ENCODE data around the gene PTPRR.

DNA sequence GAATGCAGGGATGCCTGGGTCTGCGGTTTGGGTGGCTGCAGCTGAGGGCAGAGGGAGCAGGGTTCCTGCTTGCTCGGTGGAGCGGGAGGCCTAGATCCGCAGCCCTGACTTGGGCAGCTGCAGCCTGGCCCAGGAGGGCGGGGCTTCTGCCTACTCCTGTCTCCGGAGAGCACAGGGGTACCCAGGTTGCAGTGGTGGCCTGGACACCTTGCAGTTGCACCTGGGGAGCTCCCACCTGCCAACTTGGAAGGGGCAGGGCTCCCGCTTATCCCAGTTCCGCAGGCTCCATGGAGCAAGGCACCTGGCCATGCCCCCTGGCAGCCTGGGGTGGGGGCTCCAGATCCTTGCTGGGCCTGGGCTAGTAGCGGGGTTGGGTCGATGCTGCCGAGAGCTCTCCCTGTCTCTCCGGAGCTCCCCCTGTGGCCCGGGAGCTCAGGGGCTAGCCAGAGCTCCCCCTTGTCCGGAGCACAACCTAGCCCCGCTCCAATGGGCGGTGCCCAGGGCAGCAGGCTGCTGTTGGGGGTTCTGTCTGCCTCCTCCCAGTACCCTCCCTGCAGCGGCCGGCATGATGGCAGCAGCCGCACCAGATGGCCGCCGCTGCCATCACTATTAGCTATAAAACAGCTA is 136.4 kb downstream of the PTPRR start:
- TF ChIP-seq NFIC (IDR thresholded peaks at IDR 0.05) (no peak), FOXM1 (IDR thresholded peaks at IDR 0.05; ENCODE audit: borderline replicate concordance, low read depth) (no peak), CREB1 (IDR thresholded peaks at IDR 0.05; ENCODE audit: low read depth) (no peak), EP300 (IDR thresholded peaks at IDR 0.05; ENCODE audit: borderline replicate concordance) (no peak), ZBTB7A (IDR thresholded peaks at IDR 0.05; ENCODE audit: low read depth) (no peak), TEAD4 (IDR thresholded peaks at IDR 0.05) (no peak), CEBPB (IDR thresholded peaks at IDR 0.05) (no peak), RAD21 (IDR thresholded peaks at IDR 0.05; ENCODE audit: low read depth) (no peak), EGR1 (IDR thresholded peaks at IDR 0.05) (no peak), TCF12 (IDR thresholded peaks at IDR 0.05; ENCODE audit: low read depth) (no peak), TAF1 (IDR thresholded peaks at IDR 0.05; ENCODE audit: low read depth) (no peak)
- TF ChIP-seq, protein P1, sequence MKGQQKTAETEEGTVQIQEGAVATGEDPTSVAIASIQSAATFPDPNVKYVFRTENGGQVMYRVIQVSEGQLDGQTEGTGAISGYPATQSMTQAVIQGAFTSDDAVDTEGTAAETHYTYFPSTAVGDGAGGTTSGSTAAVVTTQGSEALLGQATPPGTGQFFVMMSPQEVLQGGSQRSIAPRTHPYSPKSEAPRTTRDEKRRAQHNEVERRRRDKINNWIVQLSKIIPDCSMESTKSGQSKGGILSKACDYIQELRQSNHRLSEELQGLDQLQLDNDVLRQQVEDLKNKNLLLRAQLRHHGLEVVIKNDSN (IDR thresholded peaks at IDR 0.05): no peak
- TF ChIP-seq, protein P2, sequence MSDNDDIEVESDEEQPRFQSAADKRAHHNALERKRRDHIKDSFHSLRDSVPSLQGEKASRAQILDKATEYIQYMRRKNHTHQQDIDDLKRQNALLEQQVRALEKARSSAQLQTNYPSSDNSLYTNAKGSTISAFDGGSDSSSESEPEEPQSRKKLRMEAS (IDR thresholded peaks at IDR 0.05): no peak
- TF ChIP-seq, protein P3, sequence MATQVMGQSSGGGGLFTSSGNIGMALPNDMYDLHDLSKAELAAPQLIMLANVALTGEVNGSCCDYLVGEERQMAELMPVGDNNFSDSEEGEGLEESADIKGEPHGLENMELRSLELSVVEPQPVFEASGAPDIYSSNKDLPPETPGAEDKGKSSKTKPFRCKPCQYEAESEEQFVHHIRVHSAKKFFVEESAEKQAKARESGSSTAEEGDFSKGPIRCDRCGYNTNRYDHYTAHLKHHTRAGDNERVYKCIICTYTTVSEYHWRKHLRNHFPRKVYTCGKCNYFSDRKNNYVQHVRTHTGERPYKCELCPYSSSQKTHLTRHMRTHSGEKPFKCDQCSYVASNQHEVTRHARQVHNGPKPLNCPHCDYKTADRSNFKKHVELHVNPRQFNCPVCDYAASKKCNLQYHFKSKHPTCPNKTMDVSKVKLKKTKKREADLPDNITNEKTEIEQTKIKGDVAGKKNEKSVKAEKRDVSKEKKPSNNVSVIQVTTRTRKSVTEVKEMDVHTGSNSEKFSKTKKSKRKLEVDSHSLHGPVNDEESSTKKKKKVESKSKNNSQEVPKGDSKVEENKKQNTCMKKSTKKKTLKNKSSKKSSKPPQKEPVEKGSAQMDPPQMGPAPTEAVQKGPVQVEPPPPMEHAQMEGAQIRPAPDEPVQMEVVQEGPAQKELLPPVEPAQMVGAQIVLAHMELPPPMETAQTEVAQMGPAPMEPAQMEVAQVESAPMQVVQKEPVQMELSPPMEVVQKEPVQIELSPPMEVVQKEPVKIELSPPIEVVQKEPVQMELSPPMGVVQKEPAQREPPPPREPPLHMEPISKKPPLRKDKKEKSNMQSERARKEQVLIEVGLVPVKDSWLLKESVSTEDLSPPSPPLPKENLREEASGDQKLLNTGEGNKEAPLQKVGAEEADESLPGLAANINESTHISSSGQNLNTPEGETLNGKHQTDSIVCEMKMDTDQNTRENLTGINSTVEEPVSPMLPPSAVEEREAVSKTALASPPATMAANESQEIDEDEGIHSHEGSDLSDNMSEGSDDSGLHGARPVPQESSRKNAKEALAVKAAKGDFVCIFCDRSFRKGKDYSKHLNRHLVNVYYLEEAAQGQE (IDR thresholded peaks at IDR 0.05; ENCODE audit: low read depth): no peak

Data from Ishikawa (cell line).